Stimulated activated CD4-positive, alpha-beta T cell treated with anti-CD3 and anti-CD28 coated beads, TNF-alpha, amount 100 ng/mL, for 4 hours (primary cell): ENCODE results near the gene RPL36A.

Source experiments
- DNase-seq, 3 experiments: peaks; one replicate each; pipeline ENCODE4 v3.0.0-alpha.2; 2020; ENCODE audit warnings: low read depth in 3 of 3

Gene RPL36A

GRCh38 chrX:101442085-101442484, 51.3 kb downstream of the RPL36A start:
- no peak for DNase-seq
